ENCODE results near the gene SLC1A5.
A peak's percentile ranks its signal among the peaks of the same experiment; 100 is the strongest.

SLC1A5 gene

GRCh38 chr19:46730187-46730586, 58.2 kb downstream of the SLC1A5 start:
- H3K27ac ChIP-seq = no peak overlapping the region
- H3K4me3 ChIP-seq (IDR thresholded peaks at IDR 0.05; ENCODE audit: insufficient read depth, low read depth, low read length) = no peak overlapping the region
- no peak overlapping the region for H2AFZ ChIP-seq (ENCODE audit: low read depth)
- H3K4me2 ChIP-seq = no peak overlapping the region
- H3K4me1 ChIP-seq (ENCODE audit: low read depth, poor library complexity, severe bottlenecking) = peaks cover 18% of the 10 kb centered on the region
- H3K79me2 ChIP-seq (ENCODE audit: insufficient read depth, low read depth) = no peaks in the 10 kb centered on the region; the same call in 1 of the 2 replicates
- H3K36me3 ChIP-seq (ENCODE audit: insufficient read depth) = peaks cover 7% of the 10 kb centered on the region; the same call in 1 of the 2 replicates
- H4K20me1 ChIP-seq (ENCODE audit: insufficient read depth) = no peaks in the 10 kb centered on the region
- no peaks in the 10 kb centered on the region for H3K27me3 ChIP-seq (ENCODE audit: insufficient read depth, low read depth)
- H3K9ac ChIP-seq = no peak overlapping the region
- TF ChIP-seq, protein P1, sequence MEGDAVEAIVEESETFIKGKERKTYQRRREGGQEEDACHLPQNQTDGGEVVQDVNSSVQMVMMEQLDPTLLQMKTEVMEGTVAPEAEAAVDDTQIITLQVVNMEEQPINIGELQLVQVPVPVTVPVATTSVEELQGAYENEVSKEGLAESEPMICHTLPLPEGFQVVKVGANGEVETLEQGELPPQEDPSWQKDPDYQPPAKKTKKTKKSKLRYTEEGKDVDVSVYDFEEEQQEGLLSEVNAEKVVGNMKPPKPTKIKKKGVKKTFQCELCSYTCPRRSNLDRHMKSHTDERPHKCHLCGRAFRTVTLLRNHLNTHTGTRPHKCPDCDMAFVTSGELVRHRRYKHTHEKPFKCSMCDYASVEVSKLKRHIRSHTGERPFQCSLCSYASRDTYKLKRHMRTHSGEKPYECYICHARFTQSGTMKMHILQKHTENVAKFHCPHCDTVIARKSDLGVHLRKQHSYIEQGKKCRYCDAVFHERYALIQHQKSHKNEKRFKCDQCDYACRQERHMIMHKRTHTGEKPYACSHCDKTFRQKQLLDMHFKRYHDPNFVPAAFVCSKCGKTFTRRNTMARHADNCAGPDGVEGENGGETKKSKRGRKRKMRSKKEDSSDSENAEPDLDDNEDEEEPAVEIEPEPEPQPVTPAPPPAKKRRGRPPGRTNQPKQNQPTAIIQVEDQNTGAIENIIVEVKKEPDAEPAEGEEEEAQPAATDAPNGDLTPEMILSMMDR (conservative IDR thresholded peaks at IDR 0.05; ENCODE audit: low read depth, low read length) = no peak

- Histone ChIP-seq H3K36me3 (ENCODE audit: insufficient read depth) (peaks cover 7% of the 10 kb centered on the region; the same call in 1 of the 2 replicates), H4K20me1 (ENCODE audit: insufficient read depth) (no peaks in the 10 kb centered on the region), H3K4me3 (IDR thresholded peaks at IDR 0.05; ENCODE audit: insufficient read depth, low read depth, low read length) (no peak overlapping the region), H3K4me2 (no peak overlapping the region), H3K79me2 (ENCODE audit: insufficient read depth, low read depth) (no peaks in the 10 kb centered on the region; the same call in 1 of the 2 replicates), H2AFZ (ENCODE audit: low read depth) (no peak overlapping the region), H3K27ac (no peak overlapping the region), H3K9ac (no peak overlapping the region), H3K27me3 (ENCODE audit: insufficient read depth, low read depth) (no peaks in the 10 kb centered on the region), H3K4me1 (ENCODE audit: low read depth, poor library complexity, severe bottlenecking) (peaks cover 18% of the 10 kb centered on the region)
- TF ChIP-seq, protein P1 (conservative IDR thresholded peaks at IDR 0.05; ENCODE audit: low read depth, low read length) = no peak
Measured at GRCh38 chr19:46729696-46730095, 58.7 kb downstream of the SLC1A5 start.

- H3K4me2 ChIP-seq = no peak overlapping the region
- H3K27ac ChIP-seq = no peak overlapping the region
- H3K79me2 ChIP-seq (ENCODE audit: insufficient read depth, low read depth) = no peaks in the 10 kb centered on the region; the same call in 1 of the 2 replicates
- no peaks in the 10 kb centered on the region for H3K27me3 ChIP-seq (ENCODE audit: insufficient read depth, low read depth)
- TF ChIP-seq, protein P1 (conservative IDR thresholded peaks at IDR 0.05; ENCODE audit: low read depth, low read length) = peak; percentile 90
- H3K4me3 ChIP-seq (IDR thresholded peaks at IDR 0.05; ENCODE audit: insufficient read depth, low read depth, low read length) = no peak overlapping the region
- H2AFZ ChIP-seq (ENCODE audit: low read depth) = no peak overlapping the region
- peaks cover 18% of the 10 kb centered on the region for H3K4me1 ChIP-seq (ENCODE audit: low read depth, poor library complexity, severe bottlenecking)
- no peak overlapping the region for H3K9ac ChIP-seq
- peaks cover 7% of the 10 kb centered on the region; the same call in 1 of the 2 replicates for H3K36me3 ChIP-seq (ENCODE audit: insufficient read depth)
- H4K20me1 ChIP-seq (ENCODE audit: insufficient read depth) = no peaks in the 10 kb centered on the region
Measured at GRCh38 chr19:46728693-46729339, 59.6 kb downstream of the SLC1A5 start.

GRCh38 chr19:46728208-46728607, 60.2 kb downstream of the SLC1A5 start:
- H3K79me2 ChIP-seq (ENCODE audit: insufficient read depth, low read depth) = no peaks in the 10 kb centered on the region; the same call in 1 of the 2 replicates
- peaks cover 18% of the 10 kb centered on the region for H3K4me1 ChIP-seq (ENCODE audit: low read depth, poor library complexity, severe bottlenecking)
- no peaks in the 10 kb centered on the region for H3K27me3 ChIP-seq (ENCODE audit: insufficient read depth, low read depth)
- H2AFZ ChIP-seq (ENCODE audit: low read depth) = no peak overlapping the region
- H3K27ac ChIP-seq = no peak overlapping the region
- H4K20me1 ChIP-seq (ENCODE audit: insufficient read depth) = no peaks in the 10 kb centered on the region
- H3K36me3 ChIP-seq (ENCODE audit: insufficient read depth) = peaks cover 7% of the 10 kb centered on the region; the same call in 1 of the 2 replicates
- TF ChIP-seq, protein P1 (conservative IDR thresholded peaks at IDR 0.05; ENCODE audit: low read depth, low read length) = no peak
- H3K4me3 ChIP-seq (IDR thresholded peaks at IDR 0.05; ENCODE audit: insufficient read depth, low read depth, low read length) = no peak overlapping the region
- no peak overlapping the region for H3K9ac ChIP-seq
- H3K4me2 ChIP-seq = no peak overlapping the region
